ENCODE results near the gene DDX59.
"Not testable (repeated sequence)": the region's sequence is repeated elsewhere in the genome, so short reads cannot be mapped to it uniquely, and the experiment has no call there.

Gene DDX59

GRCh38 chr1:200640373-200640962 is 29.2 kb downstream of the DDX59 start:
- TF ChIP-seq CTCF (IDR thresholded peaks at IDR 0.05; ENCODE audit: extremely low read depth, insufficient read depth, missing control alignments): no peak
- no peak for DNase-seq (ENCODE audit: low spot score)
- in situ Hi-C loops (cut with MboI; ENCODE audit: low pct_unique_long_range_greater_than_20kb, low sequenced_read_pairs, unreplicated experiment): no loop called here

DNA sequence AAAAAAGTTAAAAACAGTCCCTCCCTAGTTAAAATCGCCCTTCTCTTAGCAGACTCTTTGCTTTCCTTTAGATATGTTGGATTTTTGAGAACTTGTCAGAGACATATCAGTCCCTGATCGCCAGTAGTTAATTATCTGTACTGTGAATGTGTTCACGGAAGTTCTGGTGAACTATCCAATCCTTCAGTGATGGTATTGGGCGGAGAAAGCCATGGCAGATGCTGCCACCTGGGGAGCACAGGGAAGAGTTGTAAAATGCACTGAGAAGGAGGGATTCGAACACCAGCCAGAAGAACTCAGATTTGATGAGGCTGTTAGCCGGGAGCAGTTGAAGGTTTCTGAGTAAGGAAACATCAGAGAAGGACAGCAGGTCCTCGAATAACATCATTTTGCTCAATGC is 31.6 kb downstream of the DDX59 start:
- DNase-seq (ENCODE audit: low spot score): no peak
- in situ Hi-C loops (cut with MboI; ENCODE audit: low pct_unique_long_range_greater_than_20kb, low sequenced_read_pairs, unreplicated experiment): no loop called here
- no peak for TF ChIP-seq CTCF (IDR thresholded peaks at IDR 0.05; ENCODE audit: extremely low read depth, insufficient read depth, missing control alignments)

- in situ Hi-C loops (cut with MboI; ENCODE audit: low pct_unique_long_range_greater_than_20kb, low sequenced_read_pairs, unreplicated experiment): no loop called here
- no peak for DNase-seq (ENCODE audit: low spot score)
- TF ChIP-seq CTCF (IDR thresholded peaks at IDR 0.05; ENCODE audit: extremely low read depth, insufficient read depth, missing control alignments): no peak
Measured at GRCh38 chr1:200636681-200637080, 33.0 kb downstream of the DDX59 start.

GRCh38 chr1:200634261-200635122 is 35.2 kb downstream of the DDX59 start:
- no peak for DNase-seq (ENCODE audit: low spot score)
- TF ChIP-seq CTCF (IDR thresholded peaks at IDR 0.05; ENCODE audit: extremely low read depth, insufficient read depth, missing control alignments): peak; percentile 46
- in situ Hi-C loops (cut with MboI; ENCODE audit: low pct_unique_long_range_greater_than_20kb, low sequenced_read_pairs, unreplicated experiment): no loop called here

DNA sequence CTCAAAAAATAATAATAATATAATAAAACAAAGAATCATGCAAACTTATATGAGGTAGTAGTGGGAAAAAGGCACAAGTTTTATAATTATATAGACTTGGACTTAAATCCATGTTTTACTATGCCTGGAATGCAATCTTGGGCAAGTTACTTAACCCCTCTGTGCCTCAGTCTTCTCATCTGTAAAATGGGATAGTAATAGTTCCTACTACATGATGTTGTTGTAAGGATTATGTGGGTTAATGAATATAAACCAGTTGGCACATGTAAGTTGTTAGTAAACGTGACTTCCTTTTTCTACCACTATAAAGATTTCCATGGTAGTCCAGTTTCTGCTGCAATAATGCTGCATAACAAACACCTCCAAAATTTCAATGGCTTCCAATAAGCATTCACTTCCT is 38.3 kb downstream of the DDX59 start:
- in situ Hi-C loops (cut with MboI; ENCODE audit: low pct_unique_long_range_greater_than_20kb, low sequenced_read_pairs, unreplicated experiment): no loop called here
- no peak for TF ChIP-seq CTCF (IDR thresholded peaks at IDR 0.05; ENCODE audit: extremely low read depth, insufficient read depth, missing control alignments)
- no peak for DNase-seq (ENCODE audit: low spot score)

DNA sequence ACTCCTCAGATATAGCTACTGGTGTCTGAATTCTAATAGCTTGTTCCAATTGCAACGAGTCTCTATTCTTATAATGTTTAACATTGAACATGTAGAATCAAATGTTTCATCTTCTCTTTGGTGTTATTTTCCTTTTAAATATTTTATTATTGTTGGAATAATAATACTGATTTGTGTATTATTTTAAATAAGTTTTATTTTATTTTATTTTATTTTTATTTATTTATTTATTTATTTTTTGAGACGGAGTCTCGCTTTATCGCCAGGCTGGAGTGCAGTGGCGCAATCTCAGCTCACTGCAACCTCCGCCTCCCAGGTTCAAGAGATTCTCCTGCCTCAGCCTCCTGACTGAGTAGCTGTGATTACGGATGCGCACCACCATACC is 39.2 kb downstream of the DDX59 start:
- in situ Hi-C loops (cut with MboI; ENCODE audit: low pct_unique_long_range_greater_than_20kb, low sequenced_read_pairs, unreplicated experiment); DNase-seq (ENCODE audit: low spot score): not testable (repeated sequence)

GRCh38 chr1:200629876-200630514 is 39.7 kb downstream of the DDX59 start:
- in situ Hi-C loops (cut with MboI; ENCODE audit: low pct_unique_long_range_greater_than_20kb, low sequenced_read_pairs, unreplicated experiment): loop anchor here (10.0 kb wide), 1 partner anchor 175 kb away; no protein-coding TSS in a partner anchor
- no peak for DNase-seq (ENCODE audit: low spot score)
- TF ChIP-seq CTCF (IDR thresholded peaks at IDR 0.05; ENCODE audit: extremely low read depth, insufficient read depth, missing control alignments): no peak

Data from GM13977 (cell line).